Epithelial cell of proximal tubule (primary cell): Measurements from ENCODE around the gene CNTFR. TPM values are rescaled to one million over a fixed set of nuclear protein-coding genes. Genes with fewer than 3 reads are reported as not detected.
"Not testable (repeated sequence)": the region's sequence is repeated elsewhere in the genome, so short reads cannot be mapped to it uniquely, and the experiment has no call there.

Source experiments
- DNase-seq: peaks from one replicate; pipeline ENCODE4 v3.0.0-alpha.2; 2011; ENCODE audit warnings: low read depth
- H3K4me3 ChIP-seq: 2 replicates; pipeline ENCODE4 v1.5.1; 2011; ENCODE audit warnings: low read depth, mild to moderate bottlenecking, low read length
- CTCF ChIP-seq: conservative IDR thresholded peaks from 2 replicates; pipeline ENCODE4 v1.5.1; 2012; ENCODE audit warnings: low read depth, mild to moderate bottlenecking, low read length
- total RNA-seq: library from RNA; depleted of rRNA; stranded (reverse); fragments of >200 nt; gene quantifications from 2 replicates; pipeline ENCODE4 v1.2.3, GENCODE V29; 2015

CNTFR gene
- total RNA-seq: not detected in 2 replicates

GRCh38 chr9:34589636-34590380, at the start of gene CNTFR:
Gene CNTFR, minus strand, starts transcription at chr9:34589724. Its CDS starts 20,743 bp downstream, at chr9:34568981.
- TF ChIP-seq CTCF: no peak
- no peak within 1 kb of the TSS for H3K4me3 ChIP-seq
- DNase-seq: no peak

- not testable (repeated sequence) for DNase-seq, H3K4me3 ChIP-seq
These were observed 49.8 kb upstream of the CNTFR start for GRCh38 chr9:34639322-34639721.

GRCh38 chr9:34638138-34638445, 48.6 kb upstream of the CNTFR start:
- no peak for TF ChIP-seq CTCF
- DNase-seq: no peak
- peak overlapping the region; percentile 83 for H3K4me3 ChIP-seq

- no peak for TF ChIP-seq CTCF
- no peak for DNase-seq
- H3K4me3 ChIP-seq: peak within 1 kb of the TSS; percentile 83
These were observed 48.0 kb upstream of the CNTFR start, which contains the start of gene SIGMAR1 for GRCh38 chr9:34637356-34638137. Gene SIGMAR1, minus strand, starts transcription at chr9:34637787. Its CDS starts 90 bp downstream, at chr9:34637697.

- peak overlapping the region; percentile 83 for H3K4me3 ChIP-seq
- no peak for DNase-seq
- no peak for TF ChIP-seq CTCF
These were observed 47.3 kb upstream of the CNTFR start for GRCh38 chr9:34636791-34637355.

GRCh38 chr9:34635556-34635955, 46.0 kb upstream of the CNTFR start:
- H3K4me3 ChIP-seq: no peak overlapping the region
- no peak for TF ChIP-seq CTCF
- DNase-seq: no peak

- no peak overlapping the region for H3K4me3 ChIP-seq
- no peak for TF ChIP-seq CTCF
- no peak for DNase-seq
These were observed 45.2 kb upstream of the CNTFR start for GRCh38 chr9:34634551-34635248.
